GM12874 (cell line): Measurements from ENCODE around the gene CTNNA3.

Experiments
- CTCF ChIP-seq: IDR thresholded peaks from 2 replicates; pipeline ENCODE4 v1.5.1; 2011; ENCODE audit warnings: low read depth, mild to moderate bottlenecking, control low read depth, low read length, moderate library complexity; ENCODE audit not compliant: insufficient read depth

Gene CTNNA3

GRCh38 chr10:66980246-66980815, 715.7 kb downstream of the CTNNA3 start:
- no peak for TF ChIP-seq CTCF

- no peak for TF ChIP-seq CTCF
Measured at GRCh38 chr10:66964946-66965345, 731.0 kb downstream of the CTNNA3 start.

GRCh38 chr10:66958466-66958865, 737.5 kb downstream of the CTNNA3 start:
- no peak for TF ChIP-seq CTCF

GRCh38 chr10:66951896-66952295, 744.1 kb downstream of the CTNNA3 start:
- TF ChIP-seq CTCF: no peak

- TF ChIP-seq CTCF: no peak
Measured at GRCh38 chr10:66943590-66943989, 752.4 kb downstream of the CTNNA3 start.

- TF ChIP-seq CTCF: no peak
Measured at GRCh38 chr10:66942407-66942806, 753.6 kb downstream of the CTNNA3 start.

- TF ChIP-seq CTCF: no peak
Measured at GRCh38 chr10:66941491-66941890, 754.5 kb downstream of the CTNNA3 start.
